K562 (cell line): Measurements from ENCODE around the gene CEACAM8. TPM values are rescaled to one million over a fixed set of nuclear protein-coding genes. Genes with fewer than 3 reads are reported as not detected.
"Not testable (repeated sequence)": the region's sequence is repeated elsewhere in the genome, so short reads cannot be mapped to it uniquely, and the experiment has no call there.

Experiments used
- ATAC-seq: fragments of 200-7000 bp; cut with Tn5 transposase; 3 replicates; pipeline ENCODE4 v1.9.1; 2020; ENCODE audit warnings: moderate library complexity
- BruUV-seq: library from RNA; stranded (reverse); fragments of 400-500 nt; replicated peaks from 2 replicates; lab custom pipeline; 2021; lab: Mats Ljungman, UMichigan
- CTCF ChIA-PET: fragments of 300-600 bp; formaldehyde crosslinking; extraction: SDS; loops from one replicate; lab custom pipeline; 2021; ENCODE audit warnings: low intra/inter-chr PET ratio; lab: Yijun Ruan, JAX
- POLR2A ChIA-PET: fragments of 300-600, 350-650 bp; sonication (Branson Sonifier 250); formaldehyde crosslinking; extraction: SDS; loops from one replicate; lab custom pipeline; 2021; ENCODE audit warnings: antibody characterized with exemption, inconsistent platforms; lab: Yijun Ruan, JAX
- DNase-seq, 4 experiments: peaks; one replicate each; pipeline versions ENCODE4 v3.0.0 to v3.0.0-alpha.2; 2011 to 2018; ENCODE audit warnings: low spot score in 3 of 4, mixed read lengths in 3 of 4; ENCODE audit errors: extremely low read depth in 1 of 4
- FAIRE-seq: peaks from 2 replicates; lab custom pipeline; 2011; peaks lifted over from hg19 to GRCh38; lab: Jason Lieb, UNC
- H2AFZ ChIP-seq: 2 replicates; pipeline ENCODE4 v1.6.0; 2011; ENCODE audit warnings: low read depth, low read length, control low read depth, inconsistent platforms
- H3K27ac ChIP-seq: fragments of 200-600 bp; 3 replicates; pipeline ENCODE4 v1.8.0; 2011; ENCODE audit warnings: low read depth, mild to moderate bottlenecking, control low read depth, inconsistent platforms, low read length, moderate library complexity, mixed read lengths; ENCODE audit errors: extremely low read depth
- H3K27me3 ChIP-seq, 2 experiments: fragments of 300-600 bp in 1 of 2; 2 replicates in 1 of 2; 3 replicates in 1 of 2; pipeline versions ENCODE4 v1.6.0 to v1.8.0; 2011; ENCODE audit warnings: inconsistent platforms in 2 of 2, low read length in 2 of 2, mild to moderate bottlenecking in 1 of 2, mixed read lengths in 1 of 2, moderate library complexity in 1 of 2; ENCODE audit not compliant: control insufficient read depth in 2 of 2, insufficient read depth in 2 of 2
- H3K36me3 ChIP-seq: fragments of 300-600 bp; 3 replicates; pipeline ENCODE4 v1.8.0; 2011; ENCODE audit warnings: mild to moderate bottlenecking, low read length, inconsistent platforms; ENCODE audit not compliant: control insufficient read depth, insufficient read depth
- H3K4me1 ChIP-seq, 2 experiments: fragments of 200-600 bp in 1 of 2; replicated peaks in 1 of 2; 2 replicates in 1 of 2; 3 replicates in 1 of 2; pipeline versions ENCODE4 v1.5.1 to v1.8.0; 2011; ENCODE audit warnings: inconsistent platforms in 2 of 2, low read length in 2 of 2, mild to moderate bottlenecking in 1 of 2, mixed read lengths in 1 of 2, moderate library complexity in 1 of 2; ENCODE audit not compliant: control insufficient read depth in 2 of 2, insufficient read depth in 2 of 2
- H3K4me2 ChIP-seq: 2 replicates; pipeline ENCODE4 v1.6.1; 2011; ENCODE audit warnings: low read length, control low read depth, inconsistent platforms, mixed read lengths; ENCODE audit not compliant: insufficient read depth
- H3K4me3 ChIP-seq: fragments of 200-600 bp; sonication (generic), shearing (Covaris generic); 2 replicates; pipeline ENCODE4 v1.5.1; 2016; ENCODE audit warnings: control low read depth, inconsistent platforms
- H3K79me2 ChIP-seq: fragments of 200-600 bp; 3 replicates; pipeline ENCODE4 v1.8.0; 2011; ENCODE audit warnings: low read length, inconsistent platforms; ENCODE audit not compliant: control insufficient read depth, insufficient read depth
- H3K9ac ChIP-seq, 2 experiments: 2 replicates each; pipeline versions ENCODE4 v1.6.0 to v1.6.1; 2011; ENCODE audit warnings: low read depth in 2 of 2, low read length in 2 of 2, control low read depth in 1 of 2, inconsistent platforms in 1 of 2, mild to moderate bottlenecking in 1 of 2, mixed read lengths in 1 of 2; ENCODE audit not compliant: insufficient read depth in 1 of 2
- H3K9me1 ChIP-seq: one replicate; pipeline ENCODE4 v1.6.0; 2011; ENCODE audit warnings: inconsistent platforms, mild to moderate bottlenecking, low read length, moderate library complexity; ENCODE audit not compliant: control insufficient read depth, insufficient read depth
- H3K9me3 ChIP-seq: replicated peaks from 2 replicates; pipeline ENCODE4 v1.5.1; 2011; ENCODE audit warnings: low read depth, low read length, inconsistent platforms; ENCODE audit not compliant: control insufficient read depth, insufficient read depth
- H4K20me1 ChIP-seq: replicated peaks from 2 replicates; pipeline ENCODE4 v1.6.1; 2011; ENCODE audit warnings: low read length, inconsistent platforms, mixed read lengths; ENCODE audit not compliant: control insufficient read depth, insufficient read depth
- ZBTB7A ChIP-seq: IDR thresholded peaks from 2 replicates; pipeline ENCODE4 v1.6.1; 2011; ENCODE audit warnings: low read depth, mild to moderate bottlenecking, low read length, moderate library complexity, borderline replicate concordance; ENCODE audit not compliant: control insufficient read depth
- ZNF551 ChIP-seq: fragments of 250-450 bp; sonication (Bioruptor Pico); IDR thresholded peaks from 2 replicates; pipeline ENCODE4 v1.5.0; 2021; ENCODE audit warnings: mild to moderate bottlenecking, moderate library complexity
- WGBS: fragments of 100-300 bp; shearing (Covaris generic); methylation state at CpG from one replicate; pipeline ENCODE4 v1.1.6; 2016; ENCODE audit warnings: low coverage, mixed read lengths; ENCODE audit not compliant: insufficient coverage; ENCODE audit errors: missing lambda C conversion rate; 5-methylcytosine and 5-hydroxymethylcytosine counted together
- in situ Hi-C: fragments of 300-500 bp; cut with MboI; formaldehyde crosslinking; loops from 4 replicates; pipeline ENCODE4 v1.15.0; 2018; ENCODE audit warnings: inconsistent platforms, mixed read lengths
- intact Hi-C: fragments of 100-400 bp; cut with micrococcal nuclease; formaldehyde crosslinking; loops from 2 replicates; pipeline ENCODE4 v1.14.2; 2022
- polyA plus RNA-seq, 8 experiments: library from polyadenylated mRNA; depleted of rRNA in 4 of 8; stranded (reverse) in 5 of 8; unstranded in 3 of 8; fragments of >200 nt; fragmentation: Nextera tagmentation in 2 of 8; fragmentation: Illumina TruSeq in 1 of 8; extraction: Ambion mirVana in 2 of 8; extraction: Trizol in 1 of 8; gene quantifications; 2 replicates each; pipeline versions ENCODE4 v1.2.1 to v1.2.3, GENCODE V29; 2011 to 2014; ENCODE audit warnings: inconsistent platforms in 1 of 8, missing spikeins in 1 of 8
- total RNA-seq, 7 experiments: library from RNA; depleted of rRNA in 6 of 7; stranded (reverse); fragments of >200 nt in 6 of 7; fragmentation: Illumina TruSeq in 2 of 7; extraction: Trizol in 2 of 7; gene quantifications; 2 replicates each; pipeline versions ENCODE4 v1.2.1 to v1.2.3, GENCODE V29; 2011 to 2021; ENCODE audit warnings: low replicate concordance in 1 of 7
- TF ChIP-seq, protein P1 (sequence below): fragments of 450-650 bp; IDR thresholded peaks from one replicate; pipeline ENCODE4 v1.6.1; 2018; ENCODE audit warnings: mild to moderate bottlenecking, moderate library complexity; ENCODE audit not compliant: partially characterized antibody

Gene CEACAM8
- total and polyA plus RNA-seq, 9 of the 15 experiments (the other 6 are each of a cell fraction or from before 2014, with no cell fraction given): not detected

DNA sequence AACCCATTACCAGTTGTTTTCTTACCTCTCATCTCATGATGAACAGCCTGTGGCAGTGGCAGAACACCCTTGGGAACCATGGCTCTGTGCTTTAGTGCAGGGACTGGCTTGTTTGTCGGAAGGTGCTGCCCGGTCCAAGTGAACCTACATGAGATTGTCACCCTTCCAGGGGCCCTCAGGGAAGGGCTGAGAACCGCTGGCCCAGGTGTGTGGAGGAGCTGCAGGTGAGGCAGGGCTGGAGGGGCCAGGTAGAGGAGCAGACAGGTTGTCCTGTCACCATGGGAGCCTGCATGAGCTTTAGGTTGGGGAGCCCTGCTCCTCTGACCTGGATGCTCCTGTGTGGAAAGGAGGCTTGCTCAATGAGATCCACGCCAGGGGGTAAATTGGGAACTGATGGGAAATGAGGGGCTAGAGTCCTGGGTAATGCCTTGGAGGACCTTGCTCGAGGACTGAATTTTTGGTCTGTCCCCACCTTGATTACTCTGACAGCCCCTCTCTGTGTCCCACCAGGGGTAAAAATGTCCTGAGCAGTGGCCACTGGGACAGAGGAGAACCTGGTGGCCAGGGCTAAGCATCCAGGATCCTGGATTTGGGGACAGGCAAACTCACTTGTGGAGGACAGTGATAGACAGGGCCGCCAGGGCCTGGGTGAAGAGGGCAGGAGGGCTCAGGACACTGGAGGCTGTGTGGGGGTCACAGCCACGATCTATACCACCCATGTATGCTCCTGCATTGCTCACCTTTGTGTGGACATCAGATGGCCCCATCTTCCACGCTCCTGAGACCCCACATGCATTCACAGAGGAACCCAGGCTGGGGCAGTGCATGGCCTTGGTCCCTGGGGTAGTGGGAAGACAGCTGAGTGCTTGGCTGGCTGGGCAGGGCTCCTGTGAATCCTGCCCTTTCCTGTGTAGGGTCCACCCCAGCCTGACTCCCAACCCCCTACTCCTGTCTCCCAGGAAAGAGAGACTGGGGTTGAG lies 42.3 kb downstream of the CEACAM8 start:
- H3K4me2 ChIP-seq: no peak overlapping the region
- no peak overlapping the region for H3K27ac ChIP-seq
- H3K4me3 ChIP-seq: no peak overlapping the region
- CTCF ChIA-PET: no interaction called here
- H3K4me1 ChIP-seq: no peaks in the 10 kb centered on the region
- H3K27me3 ChIP-seq: no peaks in the 10 kb centered on the region
- DNase-seq: no peak
- H3K36me3 ChIP-seq: no peaks in the 10 kb centered on the region
- H4K20me1 ChIP-seq: no peaks in the 10 kb centered on the region
- no peaks in the 10 kb centered on the region for H3K9me3 ChIP-seq
- BruUV-seq: no TSS peak
- H3K9ac ChIP-seq: no peak overlapping the region
- no peaks in the 10 kb centered on the region for H3K79me2 ChIP-seq
- in situ Hi-C loops: no loop called here
- H2AFZ ChIP-seq: no peak overlapping the region
- 0% methylated on average over 7 of the region's 8 CpGs for WGBS
- no peak for FAIRE-seq
- no peaks in the 10 kb centered on the region for H3K9me1 ChIP-seq
- POLR2A ChIA-PET: no interaction called here
- TF ChIP-seq, protein P1, sequence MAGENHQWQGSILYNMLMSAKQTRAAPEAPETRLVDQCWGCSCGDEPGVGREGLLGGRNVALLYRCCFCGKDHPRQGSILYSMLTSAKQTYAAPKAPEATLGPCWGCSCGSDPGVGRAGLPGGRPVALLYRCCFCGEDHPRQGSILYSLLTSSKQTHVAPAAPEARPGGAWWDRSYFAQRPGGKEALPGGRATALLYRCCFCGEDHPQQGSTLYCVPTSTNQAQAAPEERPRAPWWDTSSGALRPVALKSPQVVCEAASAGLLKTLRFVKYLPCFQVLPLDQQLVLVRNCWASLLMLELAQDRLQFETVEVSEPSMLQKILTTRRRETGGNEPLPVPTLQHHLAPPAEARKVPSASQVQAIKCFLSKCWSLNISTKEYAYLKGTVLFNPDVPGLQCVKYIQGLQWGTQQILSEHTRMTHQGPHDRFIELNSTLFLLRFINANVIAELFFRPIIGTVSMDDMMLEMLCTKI: no peak
- TF ChIP-seq ZNF551 (CRISPR knock-in tag) (no peak), ZBTB7A (no peak)
- intact Hi-C loops: no loop called here
- no peak for ATAC-seq

DNA sequence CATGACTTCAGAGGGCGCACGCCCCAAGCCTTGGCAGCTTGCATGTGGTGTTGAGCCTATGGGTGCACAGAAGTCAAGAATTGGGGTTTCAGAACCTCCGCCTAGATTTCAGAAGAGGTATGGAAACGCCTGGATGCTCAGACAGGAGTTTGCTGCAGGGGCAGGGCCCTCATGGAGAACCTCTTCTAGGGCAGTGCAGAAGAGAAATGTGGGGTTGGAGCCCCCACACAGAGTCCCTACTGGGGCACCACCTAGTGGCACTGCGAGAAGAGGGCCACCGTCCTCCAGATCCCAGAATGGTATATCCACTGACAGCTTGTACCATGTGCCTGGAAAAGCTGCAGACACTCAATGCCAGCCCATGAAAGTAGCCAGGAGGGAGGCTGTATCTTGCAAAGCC lies 44.2 kb downstream of the CEACAM8 start:
- H3K9me3 ChIP-seq, H3K4me3 ChIP-seq, intact Hi-C loops, H3K27ac ChIP-seq, POLR2A ChIA-PET, FAIRE-seq, in situ Hi-C loops, H3K79me2 ChIP-seq, H3K9me1 ChIP-seq, BruUV-seq, H3K36me3 ChIP-seq, ATAC-seq, H2AFZ ChIP-seq, H4K20me1 ChIP-seq, H3K4me1 ChIP-seq, H3K27me3 ChIP-seq, DNase-seq, CTCF ChIA-PET, H3K4me2 ChIP-seq, H3K9ac ChIP-seq: not testable (repeated sequence)
- WGBS: 0% methylated on average over 6 of the region's 6 CpGs
